WERI-Rb-1 (cell line): ENCODE data around the gene DAGLB.

ENCODE experiments used
- DNase-seq: peaks from one replicate; pipeline ENCODE4 v3.0.0-alpha.2; 2020
- H3K27ac ChIP-seq: fragments of 250-450 bp; sonication (Bioruptor Pico); 2 replicates; pipeline ENCODE4 v1.5.1; 2020; ENCODE audit warnings: mild to moderate bottlenecking, moderate library complexity
- H3K27me3 ChIP-seq: fragments of 250-450 bp; sonication (Bioruptor Pico); 2 replicates; pipeline ENCODE4 v1.5.1; 2021; ENCODE audit warnings: mild to moderate bottlenecking, low read depth, moderate library complexity; ENCODE audit not compliant: insufficient read depth, severe bottlenecking
- H3K36me3 ChIP-seq: fragments of 250-450 bp; sonication (Bioruptor Pico); 2 replicates; pipeline ENCODE4 v1.5.1; 2020; ENCODE audit warnings: mild to moderate bottlenecking, moderate library complexity
- H3K4me3 ChIP-seq: 2 replicates; pipeline ENCODE4 v1.5.1; 2011; ENCODE audit warnings: low read depth, mild to moderate bottlenecking, control low read depth, low read length
- H3K9me3 ChIP-seq: fragments of 250-450 bp; sonication (Bioruptor Pico); 2 replicates; pipeline ENCODE4 v1.5.1; 2021; ENCODE audit warnings: mild to moderate bottlenecking, moderate library complexity; ENCODE audit not compliant: severe bottlenecking
- TF ChIP-seq, protein P1 (sequence below): IDR thresholded peaks from 2 replicates; pipeline ENCODE4 v1.5.1; 2011; ENCODE audit warnings: low read depth, mild to moderate bottlenecking, control low read depth, inconsistent platforms, low read length

DAGLB gene

DNA sequence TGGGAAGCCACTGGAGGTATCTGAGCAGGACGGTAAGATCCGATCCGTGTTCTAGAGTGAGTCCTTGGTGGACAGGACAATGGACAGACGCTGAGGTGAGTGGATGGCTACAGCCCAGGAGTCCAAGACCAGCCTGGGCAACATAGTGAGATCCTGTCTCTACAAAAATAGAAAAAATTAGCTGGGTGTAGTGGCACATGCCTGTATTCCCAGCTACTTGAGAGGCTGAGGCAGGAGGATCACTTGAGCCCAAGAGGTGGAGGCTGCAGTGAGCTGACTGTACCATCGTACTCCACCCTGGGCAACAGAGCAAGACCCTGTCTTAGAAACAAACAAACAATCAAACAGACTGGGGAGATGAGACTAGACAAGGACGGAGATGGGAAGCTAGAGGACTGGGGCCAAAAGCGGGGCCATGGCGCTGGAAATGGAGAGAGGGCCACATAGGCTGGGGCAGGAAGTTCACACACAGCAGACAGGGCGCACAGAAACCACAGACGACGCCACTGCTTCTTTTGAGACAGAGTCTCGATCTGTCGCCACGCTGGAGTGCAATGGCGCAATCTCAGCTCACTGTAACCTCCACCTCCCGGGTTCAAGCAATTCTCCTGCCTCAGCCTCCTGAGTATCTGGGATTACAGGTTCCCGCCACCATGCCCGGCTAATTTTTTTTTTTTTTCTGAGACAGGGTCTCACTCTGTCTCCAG, 24.7 kb downstream of the DAGLB start:
- no peaks in the 10 kb centered on the region for H3K27me3 ChIP-seq
- H3K9me3 ChIP-seq = no peaks in the 10 kb centered on the region
- H3K4me3 ChIP-seq = no peak overlapping the region
- TF ChIP-seq, protein P1, sequence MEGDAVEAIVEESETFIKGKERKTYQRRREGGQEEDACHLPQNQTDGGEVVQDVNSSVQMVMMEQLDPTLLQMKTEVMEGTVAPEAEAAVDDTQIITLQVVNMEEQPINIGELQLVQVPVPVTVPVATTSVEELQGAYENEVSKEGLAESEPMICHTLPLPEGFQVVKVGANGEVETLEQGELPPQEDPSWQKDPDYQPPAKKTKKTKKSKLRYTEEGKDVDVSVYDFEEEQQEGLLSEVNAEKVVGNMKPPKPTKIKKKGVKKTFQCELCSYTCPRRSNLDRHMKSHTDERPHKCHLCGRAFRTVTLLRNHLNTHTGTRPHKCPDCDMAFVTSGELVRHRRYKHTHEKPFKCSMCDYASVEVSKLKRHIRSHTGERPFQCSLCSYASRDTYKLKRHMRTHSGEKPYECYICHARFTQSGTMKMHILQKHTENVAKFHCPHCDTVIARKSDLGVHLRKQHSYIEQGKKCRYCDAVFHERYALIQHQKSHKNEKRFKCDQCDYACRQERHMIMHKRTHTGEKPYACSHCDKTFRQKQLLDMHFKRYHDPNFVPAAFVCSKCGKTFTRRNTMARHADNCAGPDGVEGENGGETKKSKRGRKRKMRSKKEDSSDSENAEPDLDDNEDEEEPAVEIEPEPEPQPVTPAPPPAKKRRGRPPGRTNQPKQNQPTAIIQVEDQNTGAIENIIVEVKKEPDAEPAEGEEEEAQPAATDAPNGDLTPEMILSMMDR = no peak
- H3K27ac ChIP-seq = no peak overlapping the region
- no peak for DNase-seq
- peaks cover 74% of the 10 kb centered on the region for H3K36me3 ChIP-seq

DNA sequence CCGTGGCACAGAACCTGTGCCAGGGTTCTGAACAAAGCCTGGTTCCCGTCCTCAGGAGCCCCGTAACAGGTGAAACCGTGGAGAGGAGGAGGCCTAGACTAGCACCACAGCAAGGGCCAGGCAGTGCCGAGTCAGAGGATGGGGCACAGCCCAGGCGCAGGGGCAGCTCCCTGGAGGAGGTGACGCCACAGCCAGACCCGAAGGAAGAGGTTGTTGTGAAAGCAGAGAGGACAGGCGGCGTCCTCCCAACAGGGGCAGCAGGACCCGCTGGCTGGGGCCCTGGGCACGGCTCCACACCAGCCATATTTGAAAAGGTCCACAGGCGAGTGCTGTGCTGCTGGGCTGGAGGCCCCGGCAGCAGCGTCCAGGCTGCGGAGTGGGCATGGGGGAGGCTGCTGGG, 25.7 kb downstream of the DAGLB start:
- no peak for DNase-seq
- TF ChIP-seq, protein P1 = no peak
- no peak overlapping the region for H3K27ac ChIP-seq
- H3K27me3 ChIP-seq = no peaks in the 10 kb centered on the region
- H3K4me3 ChIP-seq = no peak overlapping the region
- no peaks in the 10 kb centered on the region for H3K9me3 ChIP-seq
- H3K36me3 ChIP-seq = peaks cover 74% of the 10 kb centered on the region

DNA sequence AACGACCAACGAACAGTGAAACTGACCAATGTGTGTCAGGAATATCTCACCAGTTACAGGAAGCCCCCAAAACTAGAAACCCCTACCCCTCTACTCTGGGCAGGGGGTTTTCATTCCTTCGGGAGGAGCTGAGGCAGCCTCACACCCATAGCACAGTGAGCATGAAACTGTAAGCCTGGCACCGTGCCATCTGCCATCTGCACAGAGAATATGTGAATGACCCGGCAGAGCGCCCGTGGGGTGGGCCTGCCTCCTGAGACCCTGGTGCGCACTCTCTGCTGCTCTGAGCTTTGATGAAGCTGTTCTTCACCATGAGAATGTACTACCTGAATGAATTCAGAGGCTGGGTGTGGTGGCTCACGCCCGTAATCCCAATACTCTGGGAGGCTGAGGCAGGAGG, 27.1 kb downstream of the DAGLB start:
- no peak for DNase-seq
- TF ChIP-seq, protein P1 = no peak
- H3K27me3 ChIP-seq = no peaks in the 10 kb centered on the region
- H3K27ac ChIP-seq = no peak overlapping the region
- H3K36me3 ChIP-seq = peaks cover 84% of the 10 kb centered on the region
- H3K9me3 ChIP-seq = no peaks in the 10 kb centered on the region
- H3K4me3 ChIP-seq = no peak overlapping the region

DNA sequence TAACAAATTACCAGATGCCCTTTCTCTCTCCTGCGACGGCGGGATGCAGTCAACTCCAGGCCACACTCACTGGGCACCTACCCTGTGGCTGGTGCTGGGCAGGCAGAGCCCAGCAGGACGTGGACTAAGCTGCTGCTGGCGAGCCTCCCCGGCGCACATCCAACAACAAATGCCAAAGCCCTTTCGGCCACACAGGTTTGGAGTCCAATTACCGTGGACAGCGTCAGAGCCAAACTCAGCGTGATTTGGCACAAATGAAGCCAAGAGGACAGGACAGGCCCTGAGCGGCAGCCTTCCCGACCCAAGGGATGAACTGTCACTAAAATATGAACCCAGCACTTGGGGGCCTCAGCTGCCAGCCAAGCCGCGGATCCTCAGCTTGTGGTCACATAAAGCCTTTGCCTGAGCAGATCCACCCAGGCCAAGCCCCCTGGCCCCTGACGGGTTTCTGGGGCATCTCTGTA, 28.4 kb downstream of the DAGLB start:
- Histone ChIP-seq H3K9me3 (no peaks in the 10 kb centered on the region), H3K27ac (no peak overlapping the region), H3K27me3 (no peaks in the 10 kb centered on the region), H3K36me3 (peaks cover 84% of the 10 kb centered on the region), H3K4me3 (no peak overlapping the region)
- DNase-seq = no peak
- TF ChIP-seq, protein P1 = no peak

DNA sequence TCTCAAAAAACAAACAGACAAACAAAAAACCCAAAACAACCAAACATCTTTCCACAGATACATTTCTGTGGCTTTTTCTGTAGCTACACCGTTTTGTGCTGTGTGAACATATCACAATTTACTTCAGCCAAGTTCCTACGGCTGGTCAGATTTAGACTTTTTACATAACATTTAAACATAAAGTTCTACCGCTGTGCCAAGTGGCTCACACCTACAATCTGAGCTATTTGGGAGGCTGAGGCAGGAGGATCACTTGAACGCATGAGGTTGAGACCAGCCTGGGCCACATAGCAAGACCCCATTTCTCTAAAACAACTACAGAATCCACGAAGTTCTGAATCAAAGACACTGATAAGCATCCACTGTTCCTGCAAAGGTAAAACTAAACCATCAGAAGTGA, 30.3 kb downstream of the DAGLB start:
- no peak for DNase-seq
- TF ChIP-seq, protein P1 = no peak
- Histone ChIP-seq H3K36me3 (peaks cover 83% of the 10 kb centered on the region), H3K27me3 (no peaks in the 10 kb centered on the region), H3K9me3 (no peaks in the 10 kb centered on the region), H3K27ac (no peak overlapping the region), H3K4me3 (no peak overlapping the region)
